HG03575 (cell line): ENCODE results near the gene ANKRD35.
"Not testable (repeated sequence)": the region's sequence is repeated elsewhere in the genome, so short reads cannot be mapped to it uniquely, and the experiment has no call there.

ENCODE experiments used
- ATAC-seq: cut with Tn5 transposase; IDR thresholded peaks from one replicate; pipeline ENCODE4 v1.9.1; 2021; ENCODE audit not compliant: unreplicated experiment, insufficient number of reproducible peaks, low FRiP score; ENCODE audit errors: extremely low read depth

Gene ANKRD35

GRCh38 chr1:145822779-145823331 is 62.8 kb downstream of the ANKRD35 start:
- ATAC-seq: not testable (repeated sequence)

GRCh38 chr1:145818095-145818494 is 67.6 kb downstream of the ANKRD35 start:
- not testable (repeated sequence) for ATAC-seq
